ENCODE measurements around the gene HYCC2. TPM values are rescaled to one million over a fixed set of nuclear protein-coding genes. Genes with fewer than 3 reads are reported as not detected.

Gene HYCC2
- polyA plus RNA-seq, 1 experiment = 3.0 TPM

GRCh38 chr2:201024518-201024917 lies 47.0 kb downstream of the HYCC2 start:
- ChIA-PET CTCF (interaction anchor here (0.6 to 1.2 kb wide), 3 partner anchors 21 to 999 kb away, joined by 3 read pairs; no protein-coding TSS in a partner anchor), POLR2A (interaction anchor here (0.5 to 0.8 kb wide), 2 partner anchors 112 to 536 kb away, joined by 3 to 4 read pairs; no protein-coding TSS in a partner anchor)
- no peaks in the 10 kb centered on the region for H3K27me3 ChIP-seq (ENCODE audit: control insufficient read depth, insufficient read depth, low read length)
- no peak for DNase-seq (ENCODE audit: low read depth)
- no peak for TF ChIP-seq CTCF (IDR thresholded peaks at IDR 0.05; ENCODE audit: insufficient read depth, low read depth, low read length)
- H3K4me3 ChIP-seq (ENCODE audit: low read depth, low read length) = no peak overlapping the region
- no peaks in the 10 kb centered on the region for H3K36me3 ChIP-seq (ENCODE audit: control insufficient read depth, insufficient read depth, low read length)

- Histone ChIP-seq H3K36me3 (ENCODE audit: control insufficient read depth, insufficient read depth, low read length) (no peaks in the 10 kb centered on the region), H3K4me3 (ENCODE audit: low read depth, low read length) (no peak overlapping the region), H3K27me3 (ENCODE audit: control insufficient read depth, insufficient read depth, low read length) (no peaks in the 10 kb centered on the region)
- ChIA-PET CTCF (interaction anchor here (1.4 kb wide), 1 partner anchor 136 kb away, joined by 3 read pairs; no protein-coding TSS in a partner anchor), POLR2A (interaction anchor here (0.7 kb wide), 1 partner anchor 24 kb away, joined by 3 read pairs; no protein-coding TSS in a partner anchor)
- no peak for DNase-seq (ENCODE audit: low read depth)
- TF ChIP-seq CTCF (IDR thresholded peaks at IDR 0.05; ENCODE audit: insufficient read depth, low read depth, low read length) = no peak
Measured at GRCh38 chr2:201021914-201022313, 49.6 kb downstream of the HYCC2 start.

Small RNA genes within 50 kb of the gene (small RNA-seq; reads per million reads assigned to genes)
- not detected for gene RNU6-1206P (ENCODE audit: insufficient read length, low read depth, low replicate concordance)

Other genes starting within 250 kb of the HYCC2 start
- gene CLK1, start 207.0 kb downstream of the HYCC2 start, polyA plus RNA-seq (2011; rRNA removed) = 35.9 and 66.2 TPM in 2 replicates
- gene PPIL3, start 182.6 kb downstream of the HYCC2 start, polyA plus RNA-seq (2011; rRNA removed) = 20.8 and 47.8 TPM in 2 replicates
- gene NIF3L1, start 182.3 kb downstream of the HYCC2 start, polyA plus RNA-seq (2011; rRNA removed) = 37.5 and 51.3 TPM in 2 replicates
- gene ORC2, start 108.0 kb downstream of the HYCC2 start, polyA plus RNA-seq (2011; rRNA removed) = 1.9 and 3.7 TPM in 2 replicates
- gene NDUFB3, start 330 bp upstream of the HYCC2 start, polyA plus RNA-seq (2011; rRNA removed) = 25.2 and 80.0 TPM in 2 replicates
- 28.8 and 35.6 TPM in 2 replicates for gene CFLAR, start 44.5 kb upstream of the HYCC2 start, polyA plus RNA-seq (2011; rRNA removed)
- 0.83 and 1.0 TPM in 2 replicates for gene CASP10, start 111.5 kb upstream of the HYCC2 start, polyA plus RNA-seq (2011; rRNA removed)
- 10.3 and 16.8 TPM in 2 replicates for gene CASP8, start 188.9 kb upstream of the HYCC2 start, polyA plus RNA-seq (2011; rRNA removed)

All from BJ (cell line).